Panc1 (cell line): ENCODE measurements around the gene RAB7A.

Experiments
- CTCF ChIP-seq: fragments of 450-650 bp; IDR thresholded peaks from 2 replicates; pipeline ENCODE4 v1.5.1; 2017; ENCODE audit warnings: mild to moderate bottlenecking
- POLR2AphosphoS5 ChIP-seq: IDR thresholded peaks from 2 replicates; pipeline ENCODE4 v1.6.1; 2012; ENCODE audit warnings: mild to moderate bottlenecking, low read depth, low read length, moderate library complexity
- REST ChIP-seq, 2 experiments: IDR thresholded peaks; 2 replicates each; pipeline ENCODE4 v1.6.1; 2011 to 2012; ENCODE audit warnings: low read depth in 2 of 2, control low read depth in 1 of 2, low read length in 1 of 2, mild to moderate bottlenecking in 1 of 2, moderate library complexity in 1 of 2; ENCODE audit not compliant: insufficient read depth in 1 of 2
- TCF7L2 ChIP-seq: IDR thresholded peaks from 2 replicates; pipeline ENCODE4 v1.6.1; 2011; ENCODE audit warnings: mild to moderate bottlenecking, low read depth, low read length, inconsistent platforms

GRCh38 chr3:128788268-128788869, 62.4 kb downstream of the RAB7A start:
- TF ChIP-seq CTCF (no peak), POLR2AphosphoS5 (no peak), REST (IDR thresholded peaks at IDR 0.05; ENCODE audit: insufficient read depth in 1 of 2, low read depth in 2 of 2, low read length in 1 of 2) (no peak), TCF7L2 (no peak)
